Stimulated activated CD8-positive, alpha-beta memory T cell treated with anti-CD3 and anti-CD28 coated beads, Interleukin-15, amount 100 ng/mL, for 4 hours (primary cell): Measurements from ENCODE around the gene CCDC157.

Experiments
- DNase-seq, 2 donors: peaks; one replicate each; pipeline ENCODE4 v3.0.0-alpha.2; 2020; ENCODE audit warnings: low read depth in 2 of 2

Gene CCDC157

DNA sequence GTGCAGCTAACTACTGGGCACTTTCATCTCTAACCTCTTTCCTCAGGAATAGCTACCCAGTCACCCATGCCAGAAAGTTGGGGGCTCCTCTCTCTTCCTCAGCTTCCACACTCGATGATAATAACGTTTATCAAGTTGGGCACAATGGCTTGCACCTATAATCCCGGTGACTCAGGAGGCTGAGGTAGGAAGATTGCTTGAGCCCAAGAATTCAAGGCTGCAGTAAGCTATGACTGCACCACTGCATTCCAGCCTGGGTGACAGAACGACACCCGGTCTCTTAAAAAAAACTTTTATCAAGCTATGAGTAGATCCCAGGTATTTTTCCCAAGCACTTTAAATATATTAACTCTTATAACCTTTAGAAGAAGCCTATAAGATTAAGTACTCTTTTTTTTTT is 2.2 kb upstream of the CCDC157 start:
- DNase-seq, result no peak

- no peak for DNase-seq
Observed at GRCh38 chr22:30357236-30357570, 396 bp downstream of the CCDC157 start.

DNA sequence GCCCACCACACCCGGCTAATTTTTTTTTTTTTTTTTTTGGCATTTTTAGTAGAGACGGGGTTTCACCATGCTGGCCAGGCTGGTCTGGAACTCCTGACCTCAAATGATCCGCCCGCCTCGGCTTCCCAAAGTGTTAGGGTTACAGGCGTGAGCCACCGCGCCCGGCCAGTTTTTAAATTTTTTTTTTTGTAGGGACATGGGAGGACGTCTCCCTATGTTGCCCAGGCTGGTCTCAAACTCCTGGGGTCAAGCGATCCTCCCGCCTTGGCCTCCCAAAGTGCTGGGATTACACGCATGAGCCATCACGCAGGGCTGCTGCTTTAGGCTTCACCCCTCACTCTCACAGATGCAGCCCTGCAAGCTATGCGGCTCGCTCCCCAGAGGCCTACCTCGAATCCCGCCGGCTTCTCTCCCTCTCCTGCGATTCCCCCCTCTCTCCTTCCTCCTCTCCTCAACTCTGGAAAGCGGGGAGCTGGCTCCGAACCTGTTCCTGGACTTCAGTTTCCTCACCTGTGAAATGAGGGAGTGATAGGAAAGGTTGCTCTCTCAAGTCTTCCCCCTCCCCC is 926 bp downstream of the CCDC157 start:
- no peak for DNase-seq

GRCh38 chr22:30358541-30358940 is 1.7 kb downstream of the CCDC157 start:
- DNase-seq, result no peak

DNA sequence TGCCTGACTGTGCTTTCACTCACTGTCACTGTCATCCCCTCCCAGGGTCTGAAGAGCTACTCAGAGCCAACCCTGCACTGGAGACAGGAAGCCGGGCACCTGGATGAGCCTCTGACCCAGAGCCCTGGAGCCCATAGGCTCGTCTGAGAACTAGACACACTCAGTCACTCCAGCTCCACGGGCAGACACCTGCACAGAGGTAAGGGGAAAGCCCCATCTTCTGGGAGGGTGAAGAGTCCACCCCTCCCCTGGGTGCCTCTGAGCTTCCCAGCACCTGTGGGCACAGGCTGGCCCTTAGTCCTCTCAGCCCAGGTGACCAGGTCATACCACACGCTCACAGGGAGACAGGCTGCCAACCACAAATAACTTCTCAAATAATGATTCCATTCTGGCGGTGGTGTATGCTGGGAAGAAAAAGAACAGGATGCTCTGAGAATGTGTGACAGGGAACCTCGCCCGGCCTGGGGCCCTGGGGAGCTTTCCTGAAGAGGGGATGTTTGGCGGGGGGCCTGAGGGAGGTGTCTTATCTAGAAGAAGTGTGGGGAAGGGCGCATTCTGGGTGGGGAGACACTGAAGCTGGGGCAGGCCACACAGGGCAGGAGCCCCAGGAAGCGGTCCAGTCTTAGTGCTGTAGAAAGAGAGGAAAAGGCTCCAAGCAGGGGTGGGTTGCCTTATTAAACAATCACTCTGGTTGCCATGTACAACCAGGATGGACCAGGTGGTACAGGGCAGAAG is 5.3 kb downstream of the CCDC157 start:
- no peak for DNase-seq

- no peak for DNase-seq
Observed at GRCh38 chr22:30362651-30363281, 6.0 kb downstream of the CCDC157 start.

- no peak for DNase-seq
Observed at GRCh38 chr22:30365891-30366290, 9.1 kb downstream of the CCDC157 start.

GRCh38 chr22:30368420-30368819 is 11.6 kb downstream of the CCDC157 start:
- DNase-seq, result no peak

- no peak for DNase-seq
Observed at GRCh38 chr22:30370641-30371230, 13.9 kb downstream of the CCDC157 start.

DNA sequence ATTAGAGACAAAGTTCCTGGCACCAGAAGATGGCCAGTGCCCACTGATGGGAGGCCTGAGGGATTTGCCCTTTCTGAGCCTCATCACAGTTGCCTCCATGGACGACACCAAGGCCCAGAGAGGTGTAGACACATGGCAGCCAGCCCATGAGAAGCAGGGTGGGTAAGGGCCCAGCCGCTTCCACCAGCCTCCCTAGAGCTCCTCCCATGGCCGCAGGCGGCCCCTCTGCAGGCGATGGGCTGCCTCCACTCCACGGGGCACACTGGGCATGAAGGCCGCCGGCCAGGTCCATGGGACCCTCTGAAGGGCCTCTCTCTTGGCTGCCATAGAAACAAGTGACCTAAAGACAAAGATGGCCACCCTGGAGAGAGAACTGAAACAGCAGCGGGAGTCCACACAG is 14.5 kb downstream of the CCDC157 start:
- DNase-seq, result no peak

DNA sequence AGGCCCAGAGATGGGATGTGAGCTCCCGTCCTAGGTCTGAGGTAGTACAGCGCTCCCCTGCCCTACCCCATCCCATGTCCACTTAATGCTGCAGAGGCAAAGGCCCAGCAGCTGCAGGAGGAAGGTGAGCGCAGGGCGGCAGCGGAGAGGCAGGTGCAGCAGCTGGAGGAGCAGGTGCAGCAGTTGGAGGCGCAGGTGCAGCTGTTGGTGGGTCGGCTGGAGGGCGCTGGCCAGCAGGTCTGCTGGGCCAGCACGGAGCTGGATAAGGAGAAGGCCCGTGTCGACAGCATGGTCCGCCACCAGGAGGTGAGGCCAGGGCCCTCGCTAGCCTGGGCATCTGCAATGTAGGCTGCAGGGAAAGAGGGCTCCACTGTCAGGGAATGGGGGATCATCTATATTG is 15.2 kb downstream of the CCDC157 start:
- DNase-seq, result no peak

DNA sequence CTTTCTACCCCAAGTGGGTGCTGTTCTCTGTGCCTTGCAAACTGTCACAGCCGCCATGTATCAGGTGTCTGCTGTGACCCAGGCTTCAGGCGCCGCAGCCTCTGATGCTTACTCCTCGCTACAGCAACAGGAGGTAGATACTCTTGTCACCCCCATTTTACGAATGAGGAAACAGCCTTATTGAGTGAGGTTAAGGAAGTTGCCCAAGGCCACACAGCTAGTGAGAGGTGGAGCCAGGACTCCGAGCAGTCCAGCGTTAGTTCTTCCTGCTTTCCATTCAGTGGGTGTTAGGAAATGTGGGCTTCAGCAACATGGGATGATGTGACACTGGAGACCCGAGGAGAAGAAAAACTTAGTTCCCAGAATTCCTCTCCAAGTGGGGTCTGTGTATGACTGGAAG is 16.1 kb downstream of the CCDC157 start:
- DNase-seq, result no peak

DNA sequence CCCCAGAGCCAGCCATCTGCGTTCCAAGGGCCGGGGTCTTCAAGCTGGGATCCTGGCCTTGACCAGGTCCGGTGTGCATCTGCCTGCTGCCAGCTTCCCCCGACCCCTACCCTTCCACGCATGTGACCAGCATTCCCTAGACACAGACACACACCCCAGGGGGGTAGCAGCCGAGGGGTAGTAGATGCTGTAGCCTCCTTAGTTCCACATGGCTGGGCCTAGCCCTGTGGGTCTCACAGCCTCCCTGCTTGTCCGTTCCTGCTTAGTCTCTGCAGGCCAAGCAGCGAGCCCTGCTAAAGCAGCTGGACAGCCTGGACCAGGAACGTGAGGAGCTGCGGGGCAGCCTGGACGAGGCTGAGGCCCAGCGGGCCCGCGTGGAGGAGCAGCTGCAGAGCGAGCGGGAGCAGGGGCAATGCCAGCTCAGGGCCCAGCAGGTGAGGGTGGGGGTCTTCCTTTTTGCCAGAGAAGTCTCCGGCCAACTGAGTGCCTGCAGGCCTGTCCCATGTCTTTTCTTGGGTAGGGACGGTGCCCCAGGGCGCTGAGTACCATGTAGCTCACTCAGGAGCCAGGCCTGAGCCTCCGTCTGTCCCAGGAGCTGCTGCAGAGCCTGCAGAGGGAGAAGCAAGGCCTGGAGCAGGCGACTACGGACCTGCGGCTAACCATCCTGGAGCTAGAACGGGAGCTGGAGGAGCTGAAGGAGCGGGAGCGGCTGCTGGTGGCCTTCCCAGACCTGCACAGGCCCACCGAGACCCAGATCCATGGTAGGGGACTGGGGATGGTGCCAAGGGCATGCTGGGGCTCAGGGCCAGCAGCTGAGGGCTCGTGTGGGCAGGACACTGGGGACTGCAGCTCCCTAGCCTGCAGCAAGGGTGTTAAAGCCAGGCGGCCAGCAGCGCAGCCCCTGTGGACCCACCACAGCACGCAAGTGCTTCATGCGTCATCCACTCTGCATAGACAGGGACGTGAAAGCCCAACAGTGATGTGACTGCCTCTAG is 16.8 kb downstream of the CCDC157 start:
- no peak for DNase-seq

- DNase-seq, result no peak
Observed at GRCh38 chr22:30375312-30375849, 18.6 kb downstream of the CCDC157 start.

GRCh38 chr22:30380011-30380410 is 23.2 kb downstream of the CCDC157 start:
- DNase-seq, result no peak

GRCh38 chr22:30381264-30381663 is 24.5 kb downstream of the CCDC157 start:
- DNase-seq, result no peak

- no peak for DNase-seq
Observed at GRCh38 chr22:30382340-30382739, 25.5 kb downstream of the CCDC157 start.

DNA sequence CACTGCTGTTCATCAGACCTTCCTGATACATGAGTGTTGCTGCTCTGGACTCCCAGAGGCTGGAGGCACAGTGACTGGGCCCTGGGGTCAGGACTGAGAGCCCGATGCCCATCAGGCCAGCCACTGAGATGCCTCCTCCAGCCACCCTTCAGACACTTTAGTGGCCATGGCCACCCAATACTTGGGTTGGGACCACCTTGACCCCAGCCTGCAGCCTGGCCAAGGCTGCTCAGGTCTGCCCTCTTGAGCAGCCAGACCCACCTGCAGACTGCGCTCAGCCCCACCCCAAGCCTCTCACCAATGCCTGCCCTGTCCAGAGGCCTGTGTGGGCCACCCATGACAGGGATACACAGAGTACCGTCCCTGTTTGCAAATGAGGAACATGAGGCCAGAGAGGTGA is 26.3 kb downstream of the CCDC157 start:
- no peak for DNase-seq

GRCh38 chr22:30385942-30386341 is 29.1 kb downstream of the CCDC157 start:
- no peak for DNase-seq

DNA sequence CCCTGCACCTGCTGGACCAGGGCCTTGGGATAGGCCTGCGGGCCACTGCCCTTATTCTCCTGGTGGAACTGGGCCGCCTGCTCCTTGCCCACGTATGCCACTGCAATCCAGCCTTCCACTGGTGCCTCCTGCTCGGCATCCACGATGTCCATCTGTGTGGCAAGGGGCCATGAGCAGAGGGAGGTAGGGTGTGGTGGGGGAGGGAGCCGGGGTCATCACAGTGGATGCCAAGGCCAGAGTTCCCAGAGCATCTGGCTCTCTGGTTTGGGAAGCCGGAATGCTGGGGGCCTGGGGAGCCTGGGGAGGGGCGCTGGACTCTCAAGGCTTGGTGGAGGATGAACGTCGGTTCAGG is 29.8 kb downstream of the CCDC157 start:
- no peak for DNase-seq

- peak; percentile 44 to 60 for DNase-seq
Observed at GRCh38 chr22:30386960-30387827, 30.4 kb downstream of the CCDC157 start, which contains the start of gene RNF215. TSS of gene RNF215 (minus strand) at chr22:30387411. CDS start at chr22:30387313, 98 bp downstream.
